Panc1 (cell line): ENCODE data around the gene PAWR. TPM values are rescaled to one million over a fixed set of nuclear protein-coding genes. Genes with fewer than 3 reads are reported as not detected.
"Not testable (repeated sequence)": the region's sequence is repeated elsewhere in the genome, so short reads cannot be mapped to it uniquely, and the experiment has no call there.

ENCODE experiments used
- ATAC-seq: fragments of 200-7000 bp; cut with Tn5 transposase; 2 replicates; pipeline ENCODE4 v1.9.1; 2020; ENCODE audit warnings: mild to moderate bottlenecking, moderate library complexity
- BruUV-seq: library from RNA; stranded (reverse); fragments of 400-500 nt; replicated peaks from 2 replicates; lab custom pipeline; 2021; lab: Mats Ljungman, UMichigan
- CTCF ChIA-PET: fragments of 300-600 bp; sonication (Branson Sonifier 250); formaldehyde crosslinking; loops from one replicate; lab custom pipeline; 2022; ENCODE audit warnings: antibody characterized with exemption; lab: Charles Lee
- POLR2A ChIA-PET: fragments of 300-600 bp; sonication (Branson Sonifier 250); formaldehyde crosslinking; loops from one replicate; lab custom pipeline; 2022; ENCODE audit warnings: antibody characterized with exemption; lab: Charles Lee
- DNase-seq: peaks from one replicate; pipeline ENCODE4 v3.0.0-alpha.2; 2010; ENCODE audit warnings: low read depth, low spot score
- H3K27ac ChIP-seq: 2 replicates; pipeline ENCODE4 v1.5.1; 2011; ENCODE audit warnings: mild to moderate bottlenecking, low read length, inconsistent platforms
- H3K27me3 ChIP-seq: fragments of 200-500 bp; sonication (Bioruptor generic); 2 replicates; pipeline ENCODE4 v1.6.0; 2014; ENCODE audit warnings: low read length, inconsistent platforms; ENCODE audit not compliant: control insufficient read depth, insufficient read depth
- H3K36me3 ChIP-seq: fragments of 200-500 bp; sonication (Bioruptor generic); 2 replicates; pipeline ENCODE4 v1.5.1; 2014; ENCODE audit warnings: inconsistent platforms, mild to moderate bottlenecking, low read length, moderate library complexity; ENCODE audit not compliant: control insufficient read depth, insufficient read depth
- H3K4me1 ChIP-seq: 2 replicates; pipeline ENCODE4 v1.5.1; 2011; ENCODE audit warnings: inconsistent platforms, mild to moderate bottlenecking, low read length, moderate library complexity; ENCODE audit not compliant: control insufficient read depth, insufficient read depth
- H3K4me3 ChIP-seq, 2 experiments: 2 replicates each; pipeline ENCODE4 v1.5.1; 2011 to 2012; ENCODE audit warnings: low read depth in 2 of 2, low read length in 2 of 2, mild to moderate bottlenecking in 2 of 2, inconsistent platforms in 1 of 2, moderate library complexity in 1 of 2
- H3K9me3 ChIP-seq: fragments of 200-500 bp; sonication (Bioruptor generic); 2 replicates; pipeline ENCODE4 v1.5.1; 2014; ENCODE audit warnings: low read depth, mild to moderate bottlenecking, inconsistent platforms, low read length, moderate library complexity; ENCODE audit not compliant: control insufficient read depth, insufficient read depth
- CTCF ChIP-seq: fragments of 450-650 bp; IDR thresholded peaks from 2 replicates; pipeline ENCODE4 v1.5.1; 2017; ENCODE audit warnings: mild to moderate bottlenecking
- POLR2AphosphoS5 ChIP-seq: IDR thresholded peaks from 2 replicates; pipeline ENCODE4 v1.6.1; 2012; ENCODE audit warnings: mild to moderate bottlenecking, low read depth, low read length, moderate library complexity
- REST ChIP-seq, 2 experiments: IDR thresholded peaks; 2 replicates each; pipeline ENCODE4 v1.6.1; 2011 to 2012; ENCODE audit warnings: low read depth in 2 of 2, control low read depth in 1 of 2, low read length in 1 of 2, mild to moderate bottlenecking in 1 of 2, moderate library complexity in 1 of 2; ENCODE audit not compliant: insufficient read depth in 1 of 2
- SIN3A ChIP-seq: IDR thresholded peaks from 2 replicates; pipeline ENCODE4 v1.6.1; 2012; ENCODE audit warnings: low read depth, mild to moderate bottlenecking, low read length, moderate library complexity, borderline replicate concordance; ENCODE audit not compliant: insufficient read depth
- TCF7L2 ChIP-seq: IDR thresholded peaks from 2 replicates; pipeline ENCODE4 v1.6.1; 2011; ENCODE audit warnings: mild to moderate bottlenecking, low read depth, low read length, inconsistent platforms
- in situ Hi-C: cut with HindIII; loops from 2 replicates; pipeline ENCODE4 v1.10.0; 2016; ENCODE audit warnings: low sequenced_read_pairs, low pct_unique_long_range_greater_than_20kb
- intact Hi-C: fragments of 100-400 bp; cut with micrococcal nuclease; formaldehyde crosslinking; loops from one replicate; pipeline ENCODE4 v1.10.0; 2022; ENCODE audit not compliant: unreplicated experiment
- total RNA-seq: library from RNA; stranded (reverse); gene quantifications from one replicate; pipeline ENCODE4 v1.2.1, GENCODE V29; 2021; ENCODE audit not compliant: unreplicated experiment

The PAWR gene
- total RNA-seq, 1 experiment from 2014 or later = 142 TPM

- CTCF ChIA-PET = no interaction called here
- in situ Hi-C loops = no loop called here
Observed at GRCh38 chr12:79567175-79567563, 123.6 kb downstream of the PAWR start.

GRCh38 chr12:79566452-79567174 lies 124.2 kb downstream of the PAWR start:
- no TSS peak for BruUV-seq
- in situ Hi-C loops = no loop called here
- ATAC-seq = no peak
- CTCF ChIA-PET = no interaction called here
- TF ChIP-seq SIN3A = no peak
- TF ChIP-seq TCF7L2 = no peak
- TF ChIP-seq POLR2AphosphoS5 = no peak
- TF ChIP-seq REST (IDR thresholded peaks at IDR 0.05; ENCODE audit: insufficient read depth in 1 of 2, low read depth in 2 of 2, low read length in 1 of 2) = no peak
- TF ChIP-seq CTCF = no peak
- DNase-seq = no peak
- Histone ChIP-seq H3K9me3 (no peaks in the 10 kb centered on the region; the same call in 1 of the 2 replicates), H3K36me3 (peaks cover 4% of the 10 kb centered on the region; the same call in 1 of the 2 replicates), H3K4me1 (no peaks in the 10 kb centered on the region), H3K27me3 (no peaks in the 10 kb centered on the region), H3K4me3 (no peak overlapping the region), H3K27ac (no peak overlapping the region)
- intact Hi-C loops = no loop called here
- POLR2A ChIA-PET = no interaction called here

More at GRCh38 chr12:79567175-79567563, 123.6 kb downstream of the PAWR start:
- ATAC-seq (no peak), DNase-seq (no peak)
- Histone ChIP-seq H3K4me3 (no peak overlapping the region), H3K27me3 (no peaks in the 10 kb centered on the region), H3K27ac (no peak overlapping the region), H3K9me3 (no peaks in the 10 kb centered on the region; the same call in 1 of the 2 replicates), H3K4me1 (no peaks in the 10 kb centered on the region), H3K36me3 (peaks cover 4% of the 10 kb centered on the region; the same call in 1 of the 2 replicates)
- TF ChIP-seq SIN3A = no peak
- TF ChIP-seq CTCF = no peak
- no peak for TF ChIP-seq TCF7L2
- TF ChIP-seq POLR2AphosphoS5 = no peak
- TF ChIP-seq REST (IDR thresholded peaks at IDR 0.05; ENCODE audit: insufficient read depth in 1 of 2, low read depth in 2 of 2, low read length in 1 of 2) = no peak
- intact Hi-C loops = no loop called here
- POLR2A ChIA-PET = no interaction called here
- no TSS peak for BruUV-seq

- H3K36me3 ChIP-seq, H3K4me3 ChIP-seq, CTCF ChIA-PET, BruUV-seq, in situ Hi-C loops, ATAC-seq, H3K4me1 ChIP-seq, H3K9me3 ChIP-seq, DNase-seq, H3K27ac ChIP-seq, intact Hi-C loops, H3K27me3 ChIP-seq: not testable (repeated sequence)
- POLR2A ChIA-PET = interaction anchor here (1.0 kb wide), 1 partner anchor 129 kb away, joined by 3 read pairs; no protein-coding TSS in a partner anchor
Observed at GRCh38 chr12:79564727-79565350, 125.9 kb downstream of the PAWR start.
